GM21360 (cell line): ENCODE results near the gene TSC1.
"Not testable (repeated sequence)": the region's sequence is repeated elsewhere in the genome, so short reads cannot be mapped to it uniquely, and the experiment has no call there.

Experiments used
- ATAC-seq: cut with Tn5 transposase; IDR thresholded peaks from one replicate; pipeline ENCODE4 v1.9.1; 2021; ENCODE audit warnings: mild to moderate bottlenecking, moderate library complexity; ENCODE audit not compliant: unreplicated experiment

Gene TSC1

DNA sequence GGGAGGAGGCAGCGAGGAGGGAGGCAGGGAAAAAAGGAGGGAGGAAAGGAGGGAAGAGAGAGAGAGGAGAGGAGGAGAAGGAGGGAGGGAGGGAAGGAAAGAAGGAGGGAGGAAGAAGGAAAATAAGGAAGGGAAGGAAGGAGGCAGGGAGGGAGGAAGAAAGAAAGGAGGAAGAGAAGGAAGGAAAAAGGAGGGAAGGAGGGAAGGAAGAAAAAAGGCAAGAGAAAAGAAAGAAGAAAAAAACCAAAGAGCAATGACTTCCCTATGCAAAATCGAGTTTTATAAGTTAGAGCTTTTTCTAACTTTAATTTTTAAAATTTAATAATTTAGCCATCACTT lies 33.7 kb upstream of the TSC1 start:
- no peak for ATAC-seq

DNA sequence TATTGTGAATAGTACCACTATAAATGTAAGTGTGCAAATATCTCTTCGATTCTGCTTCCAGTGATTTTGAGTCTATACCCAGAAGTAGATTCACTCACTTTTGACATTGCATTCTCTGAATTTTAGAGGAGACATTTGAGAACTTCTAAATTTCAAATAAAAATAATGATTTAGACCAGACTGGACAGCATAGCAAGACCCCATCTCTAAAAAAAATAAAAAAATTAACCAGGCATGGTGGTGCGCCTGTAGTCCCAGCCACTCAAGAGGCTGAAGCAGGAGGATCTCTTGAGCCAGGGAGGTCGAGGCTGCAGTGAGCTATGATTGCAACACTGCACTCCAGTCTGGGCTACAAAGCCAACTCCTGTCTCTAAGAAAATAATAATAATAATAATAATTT lies 32.2 kb upstream of the TSC1 start:
- no peak for ATAC-seq

DNA sequence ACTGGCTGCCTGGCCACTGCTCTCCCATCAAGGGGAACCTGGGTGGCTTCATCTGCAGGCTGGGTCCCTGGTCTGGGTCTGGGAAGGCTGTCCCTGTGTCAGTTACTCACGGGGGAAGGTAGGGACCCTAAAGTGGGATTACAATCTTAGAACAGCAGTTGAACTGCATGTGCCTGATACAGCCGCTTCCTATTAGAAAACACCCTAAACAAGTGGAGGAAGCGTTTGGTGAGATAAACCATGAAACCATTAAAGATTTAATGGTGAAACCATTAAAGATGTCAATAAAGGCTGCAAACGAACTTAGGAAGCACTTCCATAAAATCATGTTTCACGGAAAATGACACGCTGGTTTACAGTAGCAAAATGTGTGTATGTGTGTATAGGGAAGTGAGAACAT lies 31.5 kb upstream of the TSC1 start:
- no peak for ATAC-seq

DNA sequence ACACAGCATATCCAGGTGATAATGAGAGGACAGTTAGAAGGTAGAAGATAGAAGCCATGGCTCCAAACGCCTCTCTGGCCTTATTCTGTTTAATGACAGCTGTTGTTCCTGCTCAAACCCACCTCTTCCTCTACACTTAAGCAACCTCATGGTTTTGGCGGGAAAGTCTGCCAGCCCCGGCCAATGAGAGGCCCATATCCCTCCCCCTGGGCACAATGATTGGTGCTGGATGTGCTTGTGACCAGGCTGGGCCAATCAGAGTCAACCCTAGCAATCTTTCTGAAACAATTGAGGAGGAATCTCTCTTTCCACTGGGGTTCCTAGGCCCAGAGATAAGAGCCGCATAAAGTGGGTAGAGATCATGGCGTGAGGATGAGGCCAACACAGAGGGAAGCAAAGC lies 29.3 kb upstream of the TSC1 start:
- ATAC-seq: no peak

DNA sequence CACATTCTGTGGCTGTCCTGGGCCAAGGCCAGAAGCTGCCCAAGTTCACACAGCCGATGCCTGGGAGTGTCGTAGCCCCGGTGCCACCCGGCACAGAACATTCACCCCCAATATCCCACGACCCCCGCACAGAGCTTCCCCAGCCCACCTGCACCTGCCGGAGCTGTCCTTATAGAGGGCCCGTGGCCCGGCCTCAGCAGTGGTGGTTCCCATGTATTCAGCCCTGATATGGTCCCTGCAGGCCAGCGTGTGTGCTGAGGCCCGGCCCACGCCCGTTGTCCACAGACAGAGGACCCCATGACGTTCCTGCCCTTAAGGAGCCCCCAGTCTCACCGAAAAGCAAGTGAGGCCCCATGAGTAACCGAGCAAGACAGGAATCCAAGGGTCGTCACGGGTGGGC lies 28.8 kb upstream of the TSC1 start:
- ATAC-seq: no peak

DNA sequence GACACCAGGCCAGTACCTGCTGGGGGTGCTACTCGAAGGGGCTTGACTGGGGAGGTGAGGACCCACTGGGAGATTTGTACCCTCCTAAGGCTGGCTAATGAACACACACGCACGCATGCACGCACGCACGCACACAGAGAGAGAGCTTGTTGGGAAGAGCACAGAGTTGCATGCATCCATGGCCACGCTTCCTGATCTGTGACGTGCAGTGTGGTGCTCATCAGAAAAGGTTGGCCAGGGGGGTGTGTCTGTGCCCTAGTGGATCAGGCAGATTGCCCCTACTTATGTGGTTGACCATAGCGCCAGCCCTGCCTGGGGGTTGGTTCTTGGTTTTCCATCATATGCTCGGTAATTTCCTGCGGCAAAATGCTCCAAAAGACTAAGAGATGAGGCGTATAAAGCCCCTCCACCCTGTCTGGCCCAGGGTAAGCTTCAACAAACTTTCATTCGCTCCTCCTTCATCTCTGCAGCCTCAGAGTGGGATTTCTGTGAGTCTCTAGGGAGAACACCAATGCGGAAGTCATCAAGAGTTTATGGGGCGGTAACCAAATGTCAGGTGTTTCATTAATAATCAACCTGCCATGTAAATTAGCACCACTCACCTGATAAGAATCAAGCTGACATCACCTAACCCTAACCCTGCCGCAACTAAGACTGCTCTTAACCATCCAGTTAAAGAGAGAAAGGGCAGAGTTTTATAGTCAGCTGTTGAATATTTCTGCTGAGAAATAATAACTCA lies 26.1 kb upstream of the TSC1 start:
- ATAC-seq: no peak

DNA sequence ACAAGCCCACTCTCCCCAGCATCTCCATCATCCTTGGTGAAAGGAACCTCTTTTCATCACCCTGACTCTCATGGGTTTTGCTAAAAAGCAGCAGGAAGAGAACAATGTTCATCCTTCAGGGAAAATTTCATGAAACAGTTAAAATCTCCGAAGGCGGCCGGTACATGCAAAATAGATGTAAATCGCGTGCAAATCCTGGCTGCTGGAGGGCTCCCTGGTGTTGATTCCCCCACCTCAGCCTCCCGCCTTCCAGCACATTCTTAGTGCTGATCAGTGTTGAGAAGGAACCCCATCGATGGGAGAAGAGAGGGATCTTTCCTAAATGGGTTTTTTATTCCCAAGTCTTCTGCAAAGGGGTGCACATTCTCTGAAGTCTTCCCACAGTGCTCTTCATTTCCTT lies 25.4 kb upstream of the TSC1 start:
- ATAC-seq: no peak

DNA sequence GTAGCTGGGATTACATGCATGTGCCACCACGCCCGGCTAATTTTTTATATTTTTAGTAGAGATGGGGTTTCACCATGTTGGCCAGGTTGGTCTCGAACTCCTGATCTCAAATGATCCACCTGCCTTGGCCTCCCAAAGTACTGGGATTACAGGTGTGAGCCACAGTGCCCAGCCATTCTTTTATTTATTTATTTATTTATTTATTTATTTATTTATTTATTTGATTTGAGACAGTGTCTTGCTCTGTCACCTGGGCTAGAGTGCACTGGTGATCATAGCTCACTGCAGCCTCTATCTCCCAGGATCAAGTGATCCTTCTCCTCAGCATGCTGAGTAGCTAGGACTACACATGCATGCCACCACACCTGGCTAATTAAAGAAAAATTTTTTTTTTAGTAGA lies 23.5 kb upstream of the TSC1 start:
- ATAC-seq: not testable (repeated sequence)

DNA sequence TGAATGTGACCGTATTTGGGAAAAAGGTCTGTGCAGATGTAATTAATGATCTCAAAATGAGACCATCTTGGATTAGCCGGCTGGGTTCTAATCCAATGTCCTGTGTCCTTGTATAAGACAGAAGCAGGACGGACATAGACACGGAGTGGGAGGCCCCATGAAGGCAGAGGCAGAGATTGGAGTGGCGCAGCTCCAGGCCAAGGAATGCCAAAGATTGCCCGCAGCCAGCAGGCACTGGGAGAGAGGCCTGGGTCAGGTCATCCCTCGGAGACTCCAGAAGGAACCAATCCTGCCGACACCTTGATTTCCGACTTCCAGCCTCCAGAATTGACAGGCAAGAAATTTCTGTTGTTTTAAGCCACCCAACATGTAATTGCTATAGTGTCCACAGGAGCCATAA lies 21.1 kb upstream of the TSC1 start:
- ATAC-seq: no peak

DNA sequence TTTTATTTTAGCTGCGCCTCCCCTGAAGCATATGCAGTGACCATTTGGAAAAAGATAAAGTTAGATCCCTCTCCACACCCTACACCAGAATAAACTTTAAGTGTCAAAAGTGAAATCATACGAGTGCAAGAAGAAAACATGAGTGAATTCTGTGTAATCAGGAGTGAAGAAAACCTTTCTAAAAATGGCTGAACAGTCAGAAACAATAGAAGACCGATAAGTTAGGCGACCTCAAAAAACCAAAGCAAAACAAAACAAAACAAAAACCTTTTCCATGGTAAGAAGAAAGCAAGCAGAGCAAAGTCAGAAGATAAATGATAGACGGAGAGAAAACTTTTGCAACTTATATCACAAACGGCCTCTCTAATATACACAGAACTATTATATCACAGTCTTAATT lies 16.6 kb upstream of the TSC1 start:
- no peak for ATAC-seq

DNA sequence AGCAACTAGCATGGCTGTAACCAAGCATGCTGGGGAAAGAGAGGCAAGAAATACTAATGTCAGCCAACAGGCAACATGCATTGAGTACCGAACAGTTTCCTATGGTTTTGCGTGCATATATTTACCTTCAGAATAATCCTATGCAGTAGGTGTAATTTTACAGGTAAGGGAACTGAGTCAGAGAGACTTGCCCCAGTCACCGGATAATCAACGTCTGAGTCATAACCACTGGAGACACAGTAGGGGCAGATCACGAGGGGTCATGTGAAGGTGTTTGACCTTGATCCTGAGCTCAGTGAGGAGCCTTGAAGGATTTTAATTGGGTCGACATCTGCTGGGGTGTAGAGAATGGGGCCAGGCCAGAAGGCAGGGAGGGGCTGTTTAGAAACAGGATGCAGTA lies 13.4 kb upstream of the TSC1 start:
- no peak for ATAC-seq

DNA sequence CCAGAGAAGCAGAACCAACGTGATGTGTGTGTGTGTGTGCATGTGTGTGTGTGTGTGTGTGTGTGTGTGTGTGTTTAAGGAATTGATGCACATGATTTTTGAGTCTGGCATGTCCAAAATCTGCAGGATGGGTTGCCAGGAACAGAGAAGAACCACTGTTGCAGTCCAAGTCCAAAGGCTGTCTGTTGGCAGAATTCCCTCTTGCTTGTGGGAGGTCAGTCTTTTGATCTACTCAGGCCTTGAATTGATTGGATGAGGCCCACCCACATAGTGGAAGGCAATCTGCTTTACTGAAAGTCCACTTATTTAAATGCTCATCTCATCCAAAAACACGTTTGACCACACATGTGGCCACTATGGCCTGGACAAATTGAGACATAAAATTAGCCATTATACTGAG lies 11.4 kb upstream of the TSC1 start:
- ATAC-seq: no peak

DNA sequence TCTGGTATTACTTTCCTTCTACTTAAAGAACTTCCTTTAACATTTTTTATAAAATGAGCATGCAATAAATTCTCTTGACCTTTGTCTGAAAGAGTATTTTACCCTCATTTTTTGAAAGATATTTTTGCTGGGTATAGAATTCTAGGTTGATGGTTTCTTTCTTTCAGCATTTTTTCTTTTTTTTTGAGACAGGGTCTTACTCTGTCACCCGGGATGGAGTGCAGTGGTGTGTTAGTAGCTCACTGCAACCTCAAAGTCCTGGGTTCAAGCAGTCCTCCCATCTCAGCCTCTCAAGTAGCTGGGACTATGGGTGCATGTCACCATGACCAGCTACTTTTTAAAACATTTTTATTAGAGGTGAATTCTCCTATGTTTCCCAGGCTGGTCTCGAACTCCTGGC lies 10.7 kb upstream of the TSC1 start:
- ATAC-seq: no peak

DNA sequence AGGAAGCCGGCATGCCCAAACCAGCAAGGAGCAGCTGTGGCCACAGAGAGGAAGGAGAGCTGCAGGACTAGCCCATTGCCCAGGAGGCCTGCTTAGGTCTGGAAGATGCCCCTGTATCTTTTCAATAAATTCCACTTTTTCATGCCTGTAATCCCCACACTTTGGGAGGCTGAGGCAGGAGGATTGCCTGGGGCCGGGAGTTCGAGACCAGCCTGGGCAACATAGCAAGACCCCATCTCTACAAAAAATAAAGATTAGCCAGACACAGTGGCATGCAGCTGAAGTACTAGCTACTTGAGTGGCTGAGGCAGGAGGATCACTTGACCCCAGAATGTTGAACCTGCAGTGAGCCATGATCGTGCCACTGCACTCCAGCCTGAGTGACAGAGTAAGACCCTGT lies 5.3 kb upstream of the TSC1 start:
- no peak for ATAC-seq

DNA sequence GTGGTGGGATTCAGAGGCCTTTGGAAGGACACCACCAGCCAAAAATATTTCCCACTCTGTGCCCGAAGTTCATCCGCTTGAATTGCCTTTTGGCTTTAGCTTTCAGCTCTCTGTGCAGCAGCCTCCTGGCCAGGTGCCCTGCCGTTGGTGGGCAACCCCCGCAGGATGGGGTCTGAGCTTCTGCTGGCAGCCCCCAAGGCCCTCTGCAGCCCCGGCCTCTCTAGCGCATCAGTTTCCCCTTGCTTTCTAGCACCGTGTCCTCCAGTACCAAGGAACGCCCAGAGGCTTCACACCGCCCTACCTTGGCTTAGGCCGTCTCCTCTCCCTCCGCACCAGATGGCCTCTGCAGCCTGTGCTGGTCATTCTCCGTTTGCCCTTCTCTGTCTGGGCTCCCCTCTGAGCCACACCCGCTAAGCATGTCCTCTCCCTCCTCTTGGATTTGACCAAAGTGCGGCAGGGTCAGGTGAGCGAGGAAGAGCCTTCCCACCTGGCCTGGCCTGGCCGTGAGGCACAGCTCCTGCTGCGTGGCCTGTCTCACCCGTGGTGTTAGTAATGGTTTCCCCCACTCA lies 4.2 kb upstream of the TSC1 start:
- ATAC-seq: no peak

DNA sequence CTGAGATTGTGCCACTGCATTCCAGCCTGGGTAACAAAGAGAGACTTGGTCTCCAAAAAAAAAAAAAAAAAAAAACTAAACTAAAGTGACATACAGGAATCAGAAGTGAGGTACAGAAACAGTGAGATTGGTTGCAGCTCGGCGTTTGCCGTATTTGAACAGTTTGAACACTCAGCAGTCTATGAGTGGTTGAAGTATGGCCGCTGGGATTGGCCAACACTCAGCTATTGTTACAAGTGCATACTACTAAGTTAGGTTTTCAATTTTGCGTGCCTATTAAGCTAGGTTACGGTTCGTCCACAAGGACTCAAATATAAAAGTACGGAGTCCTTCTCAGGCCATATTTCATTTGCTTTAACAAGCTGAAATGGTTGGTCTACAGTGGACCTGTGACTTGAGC lies 3.3 kb upstream of the TSC1 start:
- no peak for ATAC-seq

DNA sequence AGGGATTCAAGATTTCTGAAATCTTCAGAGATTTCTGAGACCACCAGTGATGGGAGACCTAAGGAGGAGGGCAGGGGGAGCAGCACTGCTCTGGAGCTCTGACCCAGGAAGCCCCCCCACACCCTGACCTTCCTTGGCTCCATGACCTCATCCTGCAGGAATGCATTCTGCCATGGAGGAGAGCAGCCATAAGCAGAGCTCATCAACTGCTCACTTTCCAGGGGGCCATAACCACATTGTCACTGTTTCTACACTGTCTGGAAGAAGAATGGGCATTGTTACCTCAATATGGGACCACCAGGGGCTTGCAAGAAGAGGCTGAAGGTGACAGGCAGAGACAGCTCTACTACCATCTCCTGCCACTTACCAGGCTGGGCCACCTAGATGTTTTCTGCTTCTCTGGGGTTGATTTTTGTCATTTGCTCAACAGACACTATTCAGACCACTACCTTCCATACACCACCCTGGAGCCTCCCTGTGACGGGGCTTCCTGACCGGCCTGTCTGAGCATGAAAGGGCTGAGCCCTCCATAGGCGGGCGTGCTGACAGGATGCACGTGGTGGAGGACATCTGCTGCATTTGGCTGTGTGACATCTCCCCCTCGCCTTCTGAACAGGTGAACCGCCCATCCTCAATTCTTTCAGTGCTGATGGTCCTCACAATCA lies 2.3 kb upstream of the TSC1 start:
- ATAC-seq: no peak

DNA sequence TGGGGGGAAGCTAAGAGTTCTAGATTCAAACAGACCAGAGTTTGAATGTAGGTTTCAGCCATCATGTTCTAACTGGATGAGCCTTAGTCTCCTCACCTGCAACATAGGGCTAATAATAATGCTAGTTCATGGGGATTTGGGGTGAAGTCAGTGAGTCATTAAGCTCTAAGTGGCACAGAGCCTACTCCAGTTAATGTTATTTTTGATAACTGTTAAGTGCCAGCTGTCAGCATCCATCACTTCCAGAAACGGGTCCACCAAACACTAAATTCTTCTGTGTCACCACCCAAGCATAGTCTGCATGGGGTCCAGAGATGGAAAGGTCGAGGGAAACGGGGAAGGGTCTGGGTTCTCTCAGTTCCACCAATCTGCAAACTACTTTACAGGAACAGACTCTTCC lies 1.8 kb upstream of the TSC1 start:
- no peak for ATAC-seq

DNA sequence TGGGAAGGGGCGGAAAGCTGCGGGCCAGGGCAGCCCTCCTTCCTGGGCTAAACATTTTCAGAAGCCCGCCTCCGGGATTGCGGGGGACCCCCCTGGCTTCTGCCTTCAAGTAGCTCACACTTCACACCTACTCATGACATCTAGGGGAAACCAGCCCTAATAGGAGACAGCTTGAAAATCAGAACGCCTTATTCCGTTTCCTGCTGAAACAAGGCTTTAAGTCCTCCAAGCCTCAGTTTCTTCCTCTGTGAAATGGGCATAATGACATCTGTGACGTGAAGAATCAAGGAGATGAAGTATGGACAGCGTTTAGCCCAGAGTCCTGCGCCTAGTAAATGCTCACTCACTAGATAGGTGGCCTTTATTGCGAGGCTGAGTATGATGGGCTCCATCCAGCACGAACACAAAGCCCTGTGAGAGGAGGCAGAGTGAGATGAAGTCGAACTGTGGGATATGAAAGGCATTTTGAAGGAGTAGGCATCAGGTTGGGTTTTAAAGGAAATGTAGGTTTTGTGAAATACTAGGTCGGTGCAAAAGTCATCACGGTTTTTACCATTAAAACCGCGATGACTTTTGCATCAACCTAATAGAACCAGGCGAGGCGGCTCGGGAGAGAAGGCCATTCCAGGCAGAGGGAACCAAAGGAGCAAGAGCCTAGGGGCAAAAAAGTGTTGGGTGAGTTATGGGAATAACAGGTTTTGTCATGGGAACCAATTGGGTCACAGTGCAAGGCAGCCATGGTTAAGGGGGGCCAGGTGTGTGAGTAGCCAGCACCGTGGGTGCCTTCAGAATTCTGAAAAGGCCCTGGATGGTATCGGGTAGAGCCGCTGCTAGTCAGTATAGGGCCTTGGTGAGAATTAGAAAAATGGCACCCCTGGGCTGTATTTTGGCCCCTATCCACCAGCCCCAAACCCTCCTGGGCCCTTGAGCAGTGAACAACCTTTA lies 1.0 kb upstream of the TSC1 start:
- ATAC-seq: no peak

DNA sequence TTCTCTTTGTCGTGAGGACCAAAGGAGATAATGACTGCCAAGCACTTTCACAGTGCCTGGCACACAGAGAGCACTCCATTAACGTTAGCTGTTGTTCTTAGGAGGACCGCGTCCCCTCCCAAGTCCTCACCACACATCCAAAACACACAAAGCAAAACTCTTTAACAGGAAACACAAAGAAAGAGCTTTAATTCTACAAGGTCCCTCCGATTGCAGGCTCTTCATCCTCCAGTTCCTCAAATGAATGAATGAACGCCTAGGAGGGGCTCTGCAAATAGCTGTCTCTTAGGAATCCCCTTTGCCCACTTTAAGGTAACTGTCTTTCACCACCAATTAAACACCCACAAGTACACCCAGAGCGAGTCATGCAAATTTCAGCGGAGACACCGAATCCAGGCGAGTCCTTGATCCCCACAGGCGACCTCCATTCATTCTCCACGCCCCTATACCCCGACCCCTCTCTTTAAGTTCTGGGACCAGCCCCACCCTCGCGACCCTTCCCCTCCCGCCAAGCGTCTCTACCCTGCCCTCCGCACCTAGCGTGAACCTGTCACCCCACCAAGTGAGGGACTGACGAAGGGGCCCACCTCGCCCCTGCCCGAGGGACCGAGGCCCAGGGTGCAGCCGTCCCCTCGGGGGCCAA lies 644 bp downstream of the TSC1 start:
- peak; percentile 3 for ATAC-seq

DNA sequence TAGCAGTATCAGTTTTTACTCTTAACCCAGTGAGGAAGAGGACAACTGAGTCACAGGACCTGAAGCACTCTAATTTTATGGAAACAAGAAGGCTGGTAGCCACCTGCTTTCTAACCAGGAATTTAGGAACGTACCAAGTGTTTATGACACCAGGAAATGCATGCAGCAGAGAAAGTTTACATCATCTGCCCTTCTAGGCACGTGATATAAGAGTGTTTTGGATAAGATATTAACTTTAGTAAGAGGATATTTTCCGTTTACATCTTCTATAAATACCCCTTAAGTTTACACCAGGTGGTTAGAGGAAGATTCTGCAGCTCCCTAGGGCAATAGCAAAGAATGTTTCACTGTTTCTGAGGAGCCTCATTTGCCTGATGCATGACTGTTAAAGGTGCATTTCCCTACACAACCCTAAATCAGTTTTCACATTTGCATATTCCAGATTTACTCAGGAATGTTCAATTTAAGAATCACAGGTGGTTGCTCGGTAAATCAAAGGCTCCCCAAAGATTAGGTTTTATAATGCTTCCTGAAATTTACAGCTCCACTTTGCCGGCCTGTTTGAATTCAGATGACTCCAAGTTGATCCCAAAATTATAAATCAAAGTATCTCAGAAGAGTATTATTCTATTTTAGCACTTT lies 1.8 kb downstream of the TSC1 start:
- no peak for ATAC-seq
